Aorta (tissue), 5 donors: ENCODE results near the gene MIS18A. TPM values are rescaled to one million over a fixed set of nuclear protein-coding genes. Genes with fewer than 3 reads are reported as not detected.

Experiments
- ATAC-seq: fragments of 200-7000 bp; cut with Tn5 transposase; one replicate; pipeline ENCODE4 v1.9.1; 2022; ENCODE audit warnings: moderate library complexity; ENCODE audit not compliant: low FRiP score
- DNase-seq, 2 donors: peaks; one replicate each; pipeline ENCODE4 v3.0.0-alpha.2; 2020
- H3K27ac ChIP-seq, 2 donors: one replicate each; pipeline ENCODE4 v1.5.1; 2013; ENCODE audit warnings: low read length in 2 of 2, mild to moderate bottlenecking in 2 of 2, moderate library complexity in 2 of 2, control low read depth in 1 of 2, inconsistent platforms in 1 of 2, low read depth in 1 of 2
- H3K27me3 ChIP-seq, 2 donors: one replicate each; pipeline ENCODE4 v1.6.1; 2013; ENCODE audit warnings: control low read depth in 1 of 2, low read length in 1 of 2, mild to moderate bottlenecking in 1 of 2, moderate library complexity in 1 of 2; ENCODE audit not compliant: insufficient read depth in 2 of 2, control insufficient read depth in 1 of 2
- H3K36me3 ChIP-seq, 2 donors: one replicate each; pipeline ENCODE4 v1.6.1; 2013; ENCODE audit warnings: control low read depth in 1 of 2, low read length in 1 of 2, mild to moderate bottlenecking in 1 of 2; ENCODE audit not compliant: insufficient read depth in 2 of 2, control insufficient read depth in 1 of 2
- H3K4me1 ChIP-seq, 2 donors: one replicate each; pipeline ENCODE4 v1.6.1; 2013; ENCODE audit warnings: low read length in 2 of 2, control low read depth in 1 of 2, mild to moderate bottlenecking in 1 of 2, moderate library complexity in 1 of 2; ENCODE audit not compliant: insufficient read depth in 2 of 2, control insufficient read depth in 1 of 2
- H3K4me3 ChIP-seq, 2 donors: one replicate each; pipeline ENCODE4 v1.5.1; 2013; ENCODE audit warnings: low read length in 2 of 2, control low read depth in 1 of 2, mild to moderate bottlenecking in 1 of 2
- H3K9me3 ChIP-seq: one replicate; pipeline ENCODE4 v1.6.1; 2013; ENCODE audit warnings: mild to moderate bottlenecking, low read length; ENCODE audit not compliant: control insufficient read depth
- WGBS, 2 donors: extraction: QIAGEN DNeasy Blood & Tissue Kit; methylation state at CpG; one replicate each; pipeline ENCODE4 v1.1.7; 2013; 5-methylcytosine and 5-hydroxymethylcytosine counted together
- intact Hi-C, 2 donors: fragments of 100-400 bp; cut with DNase I; formaldehyde crosslinking; loops; one replicate each; pipeline versions ENCODE4 v1.14.2 to v1.15.0; 2022
- polyA plus RNA-seq, 2 donors: library from polyadenylated mRNA; stranded (reverse); fragments of 200-250 nt; gene quantifications; one replicate each; pipeline ENCODE4 v1.2.3, GENCODE V29; 2013
- total RNA-seq, 2 donors: library from RNA; stranded (reverse); fragmentation: NEBNext Ultra II Directional; extraction: Animal tissue kit (Norgen Biotek cat#: 25700); gene quantifications; one replicate each; pipeline ENCODE4 v1.2.1, GENCODE V29; 2021
- donor health status: healthy with polysubstance abuse.
- donor health status: Bipolar disorder and iron deficiency.
- donor health status: DM: no; HTN: no; CAD: no.
- donor health status: DM: no; HTN: no; CAD: no.
- donor health status: DM: yes; HTN: yes; CAD: no.

Gene MIS18A
- total and polyA plus RNA-seq, 4 donors: 3.3 to 5.5 (median 4.7) TPM

DNA sequence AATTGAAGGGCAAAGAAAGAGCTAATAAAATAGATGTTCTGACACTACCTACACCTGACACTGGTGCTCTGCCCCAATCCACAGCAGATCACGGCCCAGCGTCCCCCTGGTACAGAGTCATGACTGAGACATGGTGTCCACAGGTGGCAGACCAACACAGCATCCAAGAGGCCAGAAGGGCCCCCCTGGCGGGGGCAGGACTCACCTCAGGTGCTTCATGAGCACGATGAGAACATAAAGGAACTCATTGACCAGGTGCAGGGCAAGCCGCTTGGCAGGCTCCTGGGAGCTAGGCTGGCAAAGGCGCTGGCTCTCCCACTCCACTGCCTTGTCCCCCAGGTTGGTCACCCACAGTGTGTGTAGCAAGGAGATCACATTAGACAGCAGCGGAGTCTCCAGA lies 40.2 kb upstream of the MIS18A start:
- WGBS, 2 donors: 93 to 96% methylated on average over 7 of the region's 7 CpGs
- Histone ChIP-seq H3K9me3 (no peaks in the 10 kb centered on the region), H3K36me3 (peaks cover 15 to 23% of the 10 kb centered on the region in 2 donors), H3K4me3 (no peak overlapping the region), H3K27me3 (no peaks in the 10 kb centered on the region), H3K27ac (no peak overlapping the region), H3K4me1 (no peaks in the 10 kb centered on the region)
- intact Hi-C loops: no loop called here
- DNase-seq: no peak
- no peak for ATAC-seq

DNA sequence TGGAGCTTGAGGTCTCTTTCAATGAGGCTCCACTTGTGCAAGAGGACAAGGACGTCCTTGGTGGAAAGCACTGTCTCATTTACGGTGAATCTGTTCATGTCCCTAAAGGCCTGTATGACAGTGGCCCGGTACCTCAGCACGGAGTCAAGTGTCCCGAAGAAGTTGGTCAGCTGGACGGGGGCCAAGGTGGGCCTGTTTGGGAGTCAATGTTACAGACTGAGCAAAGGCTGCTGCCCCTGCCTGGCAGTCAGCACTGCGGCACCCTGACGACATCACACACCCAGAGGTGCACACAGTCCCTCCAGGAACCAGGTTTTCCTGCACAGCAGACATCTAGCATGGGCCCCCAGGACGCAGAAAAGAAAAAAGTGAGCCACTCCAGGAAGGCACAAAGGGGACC lies 38.9 kb upstream of the MIS18A start:
- Histone ChIP-seq H3K36me3 (peaks cover 14 to 22% of the 10 kb centered on the region in 2 donors), H3K4me3 (no peak overlapping the region), H3K9me3 (no peaks in the 10 kb centered on the region), H3K4me1 (no peaks in the 10 kb centered on the region), H3K27ac (no peak overlapping the region), H3K27me3 (no peaks in the 10 kb centered on the region)
- WGBS, 2 donors: 78 to 80% methylated on average over 9 of the region's 9 CpGs
- intact Hi-C loops: no loop called here
- ATAC-seq (no peak), DNase-seq (no peak)

DNA sequence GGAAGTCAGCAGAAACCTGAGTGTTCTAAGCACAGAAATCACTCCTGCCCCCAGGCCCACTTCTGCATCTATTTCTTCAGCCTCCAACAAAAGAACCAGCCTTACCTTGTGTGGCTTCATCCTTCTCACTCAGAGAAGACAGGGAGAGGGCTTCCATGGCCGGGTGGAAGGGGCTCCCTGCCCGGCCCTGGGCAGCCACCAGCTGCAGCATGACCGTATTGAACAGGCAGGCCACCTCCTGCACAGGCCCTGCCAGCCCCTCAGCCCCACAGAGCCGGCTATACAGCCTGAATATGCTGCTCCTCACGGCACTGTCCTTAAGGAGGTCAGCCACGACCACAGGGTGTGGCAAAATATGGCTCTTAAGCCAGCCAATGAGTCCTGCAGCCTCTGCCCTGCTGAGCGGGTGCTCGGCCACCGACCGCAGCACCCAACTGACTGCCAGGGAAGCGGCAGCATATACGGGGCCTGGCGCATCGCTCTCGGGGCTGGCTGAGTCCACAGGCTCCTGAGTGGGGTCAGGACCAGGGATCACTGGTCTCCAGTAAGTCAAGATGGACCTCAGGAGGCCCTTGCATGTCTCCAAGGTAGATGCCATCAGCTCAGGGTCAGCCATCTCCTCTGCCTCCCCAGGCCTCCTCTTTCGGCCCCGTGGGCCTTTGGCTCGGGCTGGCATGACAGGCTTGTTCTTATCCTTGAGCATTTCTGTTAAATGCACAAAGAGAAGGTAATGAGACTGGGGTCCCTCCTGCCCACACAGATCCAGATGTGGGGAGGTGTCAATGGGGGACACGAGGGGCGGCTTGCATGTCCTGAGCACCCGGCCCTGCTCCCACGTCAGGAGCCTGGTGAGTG lies 37.7 kb upstream of the MIS18A start:
- Histone ChIP-seq H3K36me3 (peaks cover 14 to 21% of the 10 kb centered on the region in 2 donors), H3K27me3 (no peaks in the 10 kb centered on the region), H3K27ac (no peak overlapping the region), H3K9me3 (no peaks in the 10 kb centered on the region), H3K4me3 (no peak overlapping the region), H3K4me1 (no peaks in the 10 kb centered on the region)
- 93 to 95% methylated on average over 19 to 22 of the region's 22 CpGs for WGBS, 2 donors
- DNase-seq (no peak), ATAC-seq (no peak)
- intact Hi-C loops: no loop called here

DNA sequence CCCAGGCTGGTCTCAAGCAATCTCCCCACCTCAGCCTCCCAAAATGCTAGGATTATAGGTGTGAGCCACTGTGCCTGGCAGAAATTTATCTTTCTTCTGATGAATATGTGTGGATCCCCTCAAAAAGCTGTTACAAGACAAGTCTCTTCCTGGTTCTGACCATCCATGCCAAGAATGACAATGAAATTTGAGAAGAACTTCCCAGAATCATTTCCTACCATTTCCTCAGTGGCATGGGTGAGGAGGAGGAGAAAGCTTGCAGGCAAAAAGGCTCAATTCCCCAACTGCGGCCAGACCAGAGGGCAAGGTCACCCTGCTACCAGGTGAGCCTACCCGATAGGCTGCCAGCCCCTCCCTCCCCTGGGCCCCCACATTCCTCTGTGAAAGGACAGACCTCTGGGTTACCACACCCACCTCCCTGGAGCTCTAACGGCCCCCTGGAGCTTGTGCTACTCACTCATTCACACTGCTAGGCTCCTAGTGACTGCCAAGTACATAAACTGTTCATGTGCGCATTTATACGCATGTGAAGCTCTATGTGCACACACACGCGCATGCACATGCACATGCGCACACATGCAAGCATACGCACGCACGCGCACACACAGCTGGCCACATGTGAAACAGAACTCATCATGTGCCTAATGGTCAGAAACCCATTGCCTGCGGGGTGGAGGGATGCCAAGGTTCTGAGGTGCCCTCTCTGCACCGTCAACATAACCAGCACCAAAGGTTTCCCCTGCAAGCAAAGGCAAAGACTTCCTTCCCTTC lies 36.8 kb upstream of the MIS18A start:
- no peak overlapping the region for H3K4me3 ChIP-seq
- no peak overlapping the region for H3K27ac ChIP-seq
- ATAC-seq (no peak), DNase-seq (no peak)
- 92 to 94% methylated on average over 14 of the region's 14 CpGs for WGBS, 2 donors
- H3K9me3 ChIP-seq: no peaks in the 10 kb centered on the region
- no peaks in the 10 kb centered on the region for H3K27me3 ChIP-seq
- no peaks in the 10 kb centered on the region for H3K4me1 ChIP-seq
- intact Hi-C loops: no loop called here
- H3K36me3 ChIP-seq: peaks cover 12 to 21% of the 10 kb centered on the region in 2 donors

DNA sequence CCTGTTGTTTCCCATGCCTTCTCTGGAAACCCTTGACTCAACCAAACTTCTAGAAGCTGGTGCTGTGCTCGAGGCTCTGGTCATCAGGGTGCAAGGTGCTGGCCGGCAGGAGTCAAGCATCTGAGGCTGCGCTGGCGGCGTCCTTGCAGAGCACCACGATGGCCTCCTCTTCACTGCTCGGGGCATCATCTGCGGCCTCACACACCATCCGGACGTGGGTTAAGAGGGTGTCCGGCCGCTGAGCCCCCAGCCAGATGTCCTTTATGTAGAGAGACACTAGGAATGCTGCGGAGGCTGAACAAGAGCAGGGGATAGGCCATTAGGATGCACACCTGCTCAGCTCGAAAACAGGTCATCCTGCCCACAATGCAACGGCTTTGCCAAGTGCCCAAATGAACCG lies 36.0 kb upstream of the MIS18A start:
- DNase-seq: no peak

DNA sequence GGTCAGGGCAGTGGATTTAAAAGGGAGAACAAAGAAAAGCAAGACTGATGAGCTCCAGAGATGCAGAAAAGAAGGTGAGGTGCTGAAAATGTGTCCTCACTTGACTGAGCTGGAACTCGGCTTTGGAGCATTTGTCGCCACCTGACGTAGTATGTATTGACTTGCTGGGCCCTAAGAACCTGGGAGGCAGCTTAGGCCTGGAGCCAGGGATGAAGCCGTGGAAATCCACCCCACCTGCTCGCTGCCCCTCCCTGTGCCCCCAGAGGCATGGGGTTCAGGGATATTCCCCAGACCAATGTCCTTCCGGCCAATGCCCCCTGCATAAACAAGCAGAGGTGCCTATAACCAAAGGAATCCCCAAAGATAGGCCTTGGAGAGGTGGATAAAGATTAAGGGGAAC lies 34.1 kb upstream of the MIS18A start:
- peaks cover 8 to 13% of the 10 kb centered on the region in 2 donors for H3K36me3 ChIP-seq
- H3K27ac ChIP-seq: no peak overlapping the region
- intact Hi-C loops: no loop called here
- WGBS, 2 donors: 92 to 99% methylated on average over 6 of the region's 6 CpGs
- ATAC-seq: no peak
- DNase-seq: no peak
- H3K9me3 ChIP-seq: no peaks in the 10 kb centered on the region
- no peak overlapping the region for H3K4me3 ChIP-seq
- no peaks in the 10 kb centered on the region for H3K27me3 ChIP-seq
- no peaks in the 10 kb centered on the region for H3K4me1 ChIP-seq

More for the DNA sequence above, 36.0 kb upstream of the MIS18A start:
- Histone ChIP-seq H3K9me3 (no peaks in the 10 kb centered on the region), H3K27me3 (no peaks in the 10 kb centered on the region), H3K36me3 (peaks cover 8 to 18% of the 10 kb centered on the region in 2 donors), H3K4me1 (no peaks in the 10 kb centered on the region), H3K4me3 (no peak overlapping the region), H3K27ac (no peak overlapping the region)
- intact Hi-C loops: no loop called here
- WGBS, 2 donors: 94 to 96% methylated on average over 16 of the region's 16 CpGs
- no peak for ATAC-seq

DNA sequence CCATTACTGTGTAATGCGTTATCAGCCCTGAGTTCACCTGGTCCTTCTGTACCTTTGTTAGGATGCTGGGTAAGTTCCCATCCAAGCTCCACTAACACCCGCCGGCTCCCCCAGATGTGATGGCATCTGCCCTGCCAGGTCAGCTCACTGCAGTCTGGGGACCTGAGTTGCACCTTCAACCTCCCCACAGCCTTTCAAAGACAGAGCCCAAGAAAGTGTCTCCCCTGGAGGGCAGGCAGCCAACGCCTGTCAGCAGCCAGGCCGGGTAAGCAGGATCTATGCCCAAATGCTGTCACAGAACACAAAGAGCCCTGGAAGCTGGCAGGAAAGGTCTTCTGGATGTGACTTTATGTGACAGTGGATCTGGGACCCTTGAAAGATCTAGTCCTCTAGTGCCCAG lies 33.5 kb upstream of the MIS18A start:
- H3K9me3 ChIP-seq: no peaks in the 10 kb centered on the region
- H3K4me1 ChIP-seq: no peaks in the 10 kb centered on the region
- DNase-seq: no peak
- H3K36me3 ChIP-seq: peaks cover 8 to 13% of the 10 kb centered on the region in 2 donors
- H3K27ac ChIP-seq: no peak overlapping the region
- H3K27me3 ChIP-seq: no peaks in the 10 kb centered on the region
- no peak for ATAC-seq
- H3K4me3 ChIP-seq: no peak overlapping the region
- intact Hi-C loops: no loop called here
- WGBS, 2 donors: 73% methylated on average over 5 of the region's 5 CpGs

DNA sequence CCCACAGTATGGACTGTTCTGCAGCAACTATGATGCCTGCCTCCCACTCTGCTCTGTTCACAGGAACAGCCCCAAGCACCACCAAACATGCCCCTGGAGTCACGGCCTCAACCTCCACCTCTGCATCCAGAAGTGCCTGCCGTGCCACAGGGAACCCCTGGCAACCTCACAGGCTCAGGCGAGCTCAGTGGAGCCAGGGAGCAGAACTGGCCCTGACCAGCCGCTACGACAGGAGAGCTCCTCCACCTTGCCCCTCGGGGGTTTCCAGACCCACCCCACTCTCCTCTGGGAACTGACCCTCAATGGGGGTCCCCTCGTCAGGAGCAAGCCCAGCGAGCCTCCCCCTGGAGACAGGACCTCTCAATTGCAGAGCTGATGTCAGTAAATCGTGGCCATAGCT lies 32.8 kb upstream of the MIS18A start:
- H3K36me3 ChIP-seq: peaks cover 8 to 10% of the 10 kb centered on the region in 2 donors
- ATAC-seq: no peak
- intact Hi-C loops: no loop called here

More for the DNA sequence above, 32.8 kb upstream of the MIS18A start:
- Histone ChIP-seq H3K4me3 (no peak overlapping the region), H3K4me1 (no peaks in the 10 kb centered on the region), H3K9me3 (no peaks in the 10 kb centered on the region), H3K27ac (no peak overlapping the region), H3K27me3 (no peaks in the 10 kb centered on the region)
- WGBS, 2 donors: 96 to 99% methylated on average over 9 of the region's 9 CpGs
- DNase-seq: no peak
